ENCODE results near the gene TMED3. TPM values are rescaled to one million over a fixed set of nuclear protein-coding genes. Genes with fewer than 3 reads are reported as not detected.

Gene TMED3
- total RNA-seq, 1 donor from 2014 or later, result 132 TPM

- Histone ChIP-seq H3K27me3 (ENCODE audit: control insufficient read depth, insufficient read depth, low read length) (peaks cover 24% of the 10 kb centered on the region), H3K36me3 (ENCODE audit: control insufficient read depth, insufficient read depth, low read length) (no peaks in the 10 kb centered on the region), H3K4me3 (ENCODE audit: low read depth, low read length) (no peak overlapping the region)
- DNase-seq (ENCODE audit: low read depth), result no peak
- TF ChIP-seq, protein P1, sequence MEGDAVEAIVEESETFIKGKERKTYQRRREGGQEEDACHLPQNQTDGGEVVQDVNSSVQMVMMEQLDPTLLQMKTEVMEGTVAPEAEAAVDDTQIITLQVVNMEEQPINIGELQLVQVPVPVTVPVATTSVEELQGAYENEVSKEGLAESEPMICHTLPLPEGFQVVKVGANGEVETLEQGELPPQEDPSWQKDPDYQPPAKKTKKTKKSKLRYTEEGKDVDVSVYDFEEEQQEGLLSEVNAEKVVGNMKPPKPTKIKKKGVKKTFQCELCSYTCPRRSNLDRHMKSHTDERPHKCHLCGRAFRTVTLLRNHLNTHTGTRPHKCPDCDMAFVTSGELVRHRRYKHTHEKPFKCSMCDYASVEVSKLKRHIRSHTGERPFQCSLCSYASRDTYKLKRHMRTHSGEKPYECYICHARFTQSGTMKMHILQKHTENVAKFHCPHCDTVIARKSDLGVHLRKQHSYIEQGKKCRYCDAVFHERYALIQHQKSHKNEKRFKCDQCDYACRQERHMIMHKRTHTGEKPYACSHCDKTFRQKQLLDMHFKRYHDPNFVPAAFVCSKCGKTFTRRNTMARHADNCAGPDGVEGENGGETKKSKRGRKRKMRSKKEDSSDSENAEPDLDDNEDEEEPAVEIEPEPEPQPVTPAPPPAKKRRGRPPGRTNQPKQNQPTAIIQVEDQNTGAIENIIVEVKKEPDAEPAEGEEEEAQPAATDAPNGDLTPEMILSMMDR (IDR thresholded peaks at IDR 0.05; ENCODE audit: insufficient read depth, low read length, poor library complexity, severe bottlenecking), result no peak
Observed at GRCh38 chr15:79283252-79284048, 27.5 kb upstream of the TMED3 start.

DNA sequence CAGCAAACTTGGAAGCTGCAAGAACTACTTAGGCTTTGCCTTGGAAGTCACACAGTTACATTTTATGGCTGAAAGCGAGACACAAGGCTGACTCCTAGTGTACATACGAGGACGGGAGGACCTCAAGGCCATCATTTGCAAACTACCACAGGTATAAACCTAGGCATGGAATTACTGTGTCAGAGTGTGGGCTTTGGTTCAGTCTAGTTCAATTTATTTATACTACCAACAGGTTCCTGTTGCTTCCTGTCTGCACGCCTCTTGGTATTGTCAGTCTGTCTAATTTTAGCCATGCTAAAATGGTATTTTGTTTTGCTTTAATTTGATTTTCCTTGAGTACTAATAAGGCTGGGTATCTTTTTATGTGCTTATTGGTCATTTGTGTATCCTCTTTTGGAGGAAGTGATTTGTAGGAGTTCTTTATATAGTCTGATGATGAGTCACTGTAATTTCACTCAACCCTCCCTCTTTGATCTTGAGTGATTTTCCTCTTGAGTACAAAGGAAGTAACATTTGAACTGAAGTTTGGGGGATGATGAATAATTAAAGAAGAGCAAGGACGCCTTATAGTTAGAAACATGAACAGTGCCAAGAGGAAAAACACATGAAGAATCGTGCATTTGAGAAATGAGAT lies 20.2 kb upstream of the TMED3 start:
- no peaks in the 10 kb centered on the region for H3K36me3 ChIP-seq (ENCODE audit: control insufficient read depth, insufficient read depth, low read length)
- H3K27me3 ChIP-seq (ENCODE audit: control insufficient read depth, insufficient read depth, low read length), result peaks cover 2% of the 10 kb centered on the region
- no peak for DNase-seq (ENCODE audit: low read depth)
- TF ChIP-seq, protein P1 (IDR thresholded peaks at IDR 0.05; ENCODE audit: insufficient read depth, low read length, poor library complexity, severe bottlenecking), result no peak
- no peak overlapping the region for H3K4me3 ChIP-seq (ENCODE audit: low read depth, low read length)

- Histone ChIP-seq H3K4me3 (ENCODE audit: low read depth, low read length) (no peak overlapping the region), H3K36me3 (ENCODE audit: control insufficient read depth, insufficient read depth, low read length) (no peaks in the 10 kb centered on the region), H3K27me3 (ENCODE audit: control insufficient read depth, insufficient read depth, low read length) (peaks cover 2% of the 10 kb centered on the region)
- no peak for DNase-seq (ENCODE audit: low read depth)
- TF ChIP-seq, protein P1 (IDR thresholded peaks at IDR 0.05; ENCODE audit: insufficient read depth, low read length, poor library complexity, severe bottlenecking), result no peak
Observed at GRCh38 chr15:79292011-79292410, 18.9 kb upstream of the TMED3 start.

DNA sequence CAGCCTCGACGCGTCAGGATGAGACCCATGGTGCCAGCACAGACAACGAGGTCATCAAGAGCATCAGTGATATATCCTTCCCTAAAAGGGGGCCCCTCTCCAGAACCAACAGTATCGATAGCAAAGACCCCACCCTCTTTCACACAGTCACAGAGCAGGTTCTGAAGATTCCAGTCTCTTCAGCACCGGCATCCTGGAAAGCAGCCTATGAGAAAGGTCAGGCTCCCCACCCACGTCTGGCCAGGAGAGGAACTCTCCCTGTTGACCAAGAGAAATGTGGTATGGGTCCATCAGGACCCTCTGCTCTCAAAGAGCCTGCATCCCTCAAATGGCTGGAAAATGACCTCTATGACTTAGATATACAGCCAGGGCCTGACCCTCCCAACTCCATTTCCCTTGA lies 16.8 kb upstream of the TMED3 start:
- no peak for DNase-seq (ENCODE audit: low read depth)
- H3K27me3 ChIP-seq (ENCODE audit: control insufficient read depth, insufficient read depth, low read length), result peaks cover 3% of the 10 kb centered on the region
- H3K36me3 ChIP-seq (ENCODE audit: control insufficient read depth, insufficient read depth, low read length), result no peaks in the 10 kb centered on the region
- TF ChIP-seq, protein P1 (IDR thresholded peaks at IDR 0.05; ENCODE audit: insufficient read depth, low read length, poor library complexity, severe bottlenecking), result no peak
- H3K4me3 ChIP-seq (ENCODE audit: low read depth, low read length), result no peak overlapping the region

- Histone ChIP-seq H3K27me3 (ENCODE audit: control insufficient read depth, insufficient read depth, low read length) (peaks cover 4% of the 10 kb centered on the region), H3K4me3 (ENCODE audit: low read depth, low read length) (no peak overlapping the region), H3K36me3 (ENCODE audit: control insufficient read depth, insufficient read depth, low read length) (no peaks in the 10 kb centered on the region)
- TF ChIP-seq, protein P1 (IDR thresholded peaks at IDR 0.05; ENCODE audit: insufficient read depth, low read length, poor library complexity, severe bottlenecking), result no peak
- no peak for DNase-seq (ENCODE audit: low read depth)
Observed at GRCh38 chr15:79296583-79296982, 14.3 kb upstream of the TMED3 start.
